Measurements from ENCODE around the gene RTF2.

RTF2 gene

GRCh38 chr20:56542489-56543030, 74.1 kb downstream of the RTF2 start:
- no peaks in the 10 kb centered on the region for H4K20me1 ChIP-seq (ENCODE audit: insufficient read depth, low read length, poor library complexity, severe bottlenecking)
- no peaks in the 10 kb centered on the region for H3K27me3 ChIP-seq (ENCODE audit: insufficient read depth, low read length, poor library complexity, severe bottlenecking)
- no peaks in the 10 kb centered on the region for H3K9me2 ChIP-seq (replicated peaks; ENCODE audit: low read depth, low read length)
- TF ChIP-seq EZH2phosphoT487 (IDR thresholded peaks at IDR 0.05; ENCODE audit: borderline replicate concordance) (no peak), CTCF (conservative IDR thresholded peaks at IDR 0.05; ENCODE audit: low read length) (no peak)
- no peak overlapping the region for H2AFZ ChIP-seq (ENCODE audit: low read length)
- no peaks in the 10 kb centered on the region for H3K9me3 ChIP-seq (ENCODE audit: insufficient read depth, low read depth, low read length)
- no peaks in the 10 kb centered on the region for H3K36me3 ChIP-seq (ENCODE audit: insufficient read depth, low read length)
- no peaks in the 10 kb centered on the region for H3K79me2 ChIP-seq (ENCODE audit: insufficient read depth, low read length)
- no peak overlapping the region for H3K4me3 ChIP-seq (ENCODE audit: low read length, poor library complexity, severe bottlenecking)
- H3K4me1 ChIP-seq (ENCODE audit: insufficient read depth, low read length, poor library complexity, severe bottlenecking), result no peaks in the 10 kb centered on the region
- no peaks in the 10 kb centered on the region for H3F3A ChIP-seq (ENCODE audit: low read depth)
- no peak overlapping the region for H3K9ac ChIP-seq (ENCODE audit: low read depth, low read length, poor library complexity, severe bottlenecking)
- no peak overlapping the region for H3K4me2 ChIP-seq (ENCODE audit: low read depth, low read length, poor library complexity, severe bottlenecking)

GRCh38 chr20:56551571-56551970, 83.1 kb downstream of the RTF2 start:
- no peak overlapping the region for H3K4me2 ChIP-seq (ENCODE audit: low read depth, low read length, poor library complexity, severe bottlenecking)

GRCh38 chr20:56552911-56553629, 84.6 kb downstream of the RTF2 start:
- H3K36me3 ChIP-seq (ENCODE audit: insufficient read depth, low read length), result no peaks in the 10 kb centered on the region
- no peak for TF ChIP-seq EZH2phosphoT487 (IDR thresholded peaks at IDR 0.05; ENCODE audit: borderline replicate concordance)
- no peak for TF ChIP-seq CTCF (conservative IDR thresholded peaks at IDR 0.05; ENCODE audit: low read length)
- H3K9me3 ChIP-seq (ENCODE audit: insufficient read depth, low read depth, low read length), result no peaks in the 10 kb centered on the region
- no peaks in the 10 kb centered on the region for H3K4me1 ChIP-seq (ENCODE audit: insufficient read depth, low read length, poor library complexity, severe bottlenecking)
- no peaks in the 10 kb centered on the region for H3F3A ChIP-seq (ENCODE audit: low read depth)
- H2AFZ ChIP-seq (ENCODE audit: low read length), result no peak overlapping the region; the same call in 1 of the 2 replicates
- no peaks in the 10 kb centered on the region for H3K9me2 ChIP-seq (replicated peaks; ENCODE audit: low read depth, low read length)
- H3K27me3 ChIP-seq (ENCODE audit: insufficient read depth, low read length, poor library complexity, severe bottlenecking), result no peaks in the 10 kb centered on the region
- H4K20me1 ChIP-seq (ENCODE audit: insufficient read depth, low read length, poor library complexity, severe bottlenecking), result no peaks in the 10 kb centered on the region
- H3K4me2 ChIP-seq (ENCODE audit: low read depth, low read length, poor library complexity, severe bottlenecking), result no peak overlapping the region
- H3K9ac ChIP-seq (ENCODE audit: low read depth, low read length, poor library complexity, severe bottlenecking), result no peak overlapping the region
- no peak overlapping the region for H3K4me3 ChIP-seq (ENCODE audit: low read length, poor library complexity, severe bottlenecking)
- no peaks in the 10 kb centered on the region for H3K79me2 ChIP-seq (ENCODE audit: insufficient read depth, low read length)

More at GRCh38 chr20:56551571-56551970, 83.1 kb downstream of the RTF2 start:
- Histone ChIP-seq H3F3A (ENCODE audit: low read depth) (no peaks in the 10 kb centered on the region), H3K9ac (ENCODE audit: low read depth, low read length, poor library complexity, severe bottlenecking) (no peak overlapping the region), H3K4me3 (ENCODE audit: low read length, poor library complexity, severe bottlenecking) (no peak overlapping the region), H3K36me3 (ENCODE audit: insufficient read depth, low read length) (no peaks in the 10 kb centered on the region), H2AFZ (ENCODE audit: low read length) (no peak overlapping the region), H3K9me2 (replicated peaks; ENCODE audit: low read depth, low read length) (no peaks in the 10 kb centered on the region), H4K20me1 (ENCODE audit: insufficient read depth, low read length, poor library complexity, severe bottlenecking) (no peaks in the 10 kb centered on the region), H3K79me2 (ENCODE audit: insufficient read depth, low read length) (no peaks in the 10 kb centered on the region), H3K4me1 (ENCODE audit: insufficient read depth, low read length, poor library complexity, severe bottlenecking) (no peaks in the 10 kb centered on the region), H3K27me3 (ENCODE audit: insufficient read depth, low read length, poor library complexity, severe bottlenecking) (no peaks in the 10 kb centered on the region), H3K9me3 (ENCODE audit: insufficient read depth, low read depth, low read length) (no peaks in the 10 kb centered on the region)
- TF ChIP-seq EZH2phosphoT487 (IDR thresholded peaks at IDR 0.05; ENCODE audit: borderline replicate concordance), result no peak

Measured in Loucy (cell line).